PFSK-1 (cell line): ENCODE measurements around the gene UBE2Z.

Experiments used
- FOXP2 ChIP-seq: optimal IDR thresholded peaks from 2 replicates; pipeline ENCODE3; 2011; ENCODE audit warnings: borderline replicate concordance, control low read depth, inconsistent platforms; ENCODE audit not compliant: insufficient read depth; ENCODE audit errors: extremely low read length, extremely low read depth
- POLR2AphosphoS5 ChIP-seq: IDR thresholded peaks from 2 replicates; pipeline ENCODE4 v1.6.1; 2012; ENCODE audit warnings: low read depth, mild to moderate bottlenecking, control low read depth, low read length, moderate library complexity
- SIN3A ChIP-seq: IDR thresholded peaks from 2 replicates; pipeline ENCODE4 v1.6.1; 2012; ENCODE audit warnings: mild to moderate bottlenecking, low read length, moderate library complexity, borderline replicate concordance; ENCODE audit not compliant: insufficient read depth
- TAF1 ChIP-seq: IDR thresholded peaks from 2 replicates; pipeline ENCODE4 v1.6.1; 2012; ENCODE audit warnings: low read length, control low read depth, borderline replicate concordance; ENCODE audit not compliant: insufficient read depth
- TF ChIP-seq, protein P1 (sequence below), 2 experiments: IDR thresholded peaks; 2 replicates each; pipeline versions ENCODE4 v1.6.1 to v1.8.0; 2011 to 2012; ENCODE audit warnings: low read depth in 2 of 2, low read length in 2 of 2, control low read depth in 1 of 2, inconsistent platforms in 1 of 2, mild to moderate bottlenecking in 1 of 2, moderate library complexity in 1 of 2; ENCODE audit not compliant: insufficient read depth in 1 of 2

DNA sequence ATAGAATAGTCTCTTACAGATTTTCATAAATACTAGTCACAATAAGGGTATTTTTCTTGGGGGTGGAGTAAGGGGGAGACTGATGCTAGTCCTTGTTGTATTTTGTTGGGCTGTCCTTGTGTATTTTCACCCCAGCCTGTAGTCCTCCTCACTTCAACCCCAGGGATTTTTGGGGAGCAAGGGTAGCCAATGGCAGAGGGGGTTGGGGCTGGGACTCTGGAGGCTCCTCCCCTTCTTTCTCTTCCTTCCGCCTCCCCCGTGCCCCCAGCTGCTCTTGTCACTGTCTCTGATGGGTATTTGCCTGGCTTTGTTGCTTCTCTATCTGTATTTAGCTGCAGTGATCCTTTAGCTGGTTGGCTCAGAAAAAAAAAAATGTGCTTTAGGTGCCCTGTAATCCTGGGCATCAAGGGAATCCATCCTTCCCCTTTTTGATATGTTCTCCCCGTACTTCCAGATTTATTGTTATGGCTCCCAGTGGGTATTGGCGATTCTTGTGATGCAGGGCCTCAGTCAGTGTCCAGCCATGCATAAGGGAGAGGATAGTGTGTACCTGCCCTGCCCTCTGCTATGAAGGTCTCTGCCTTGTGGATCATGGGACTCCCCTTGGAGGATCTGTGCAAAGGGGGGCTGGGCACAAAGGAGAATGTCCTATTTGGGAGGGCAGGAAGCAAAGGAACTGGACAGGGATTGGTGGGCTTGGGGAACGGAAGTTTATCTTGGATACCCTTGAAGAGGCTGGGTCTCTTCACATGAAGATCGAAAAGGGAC, 20.0 kb downstream of the UBE2Z start:
- TF ChIP-seq POLR2AphosphoS5, result no peak
- TF ChIP-seq, protein P1, sequence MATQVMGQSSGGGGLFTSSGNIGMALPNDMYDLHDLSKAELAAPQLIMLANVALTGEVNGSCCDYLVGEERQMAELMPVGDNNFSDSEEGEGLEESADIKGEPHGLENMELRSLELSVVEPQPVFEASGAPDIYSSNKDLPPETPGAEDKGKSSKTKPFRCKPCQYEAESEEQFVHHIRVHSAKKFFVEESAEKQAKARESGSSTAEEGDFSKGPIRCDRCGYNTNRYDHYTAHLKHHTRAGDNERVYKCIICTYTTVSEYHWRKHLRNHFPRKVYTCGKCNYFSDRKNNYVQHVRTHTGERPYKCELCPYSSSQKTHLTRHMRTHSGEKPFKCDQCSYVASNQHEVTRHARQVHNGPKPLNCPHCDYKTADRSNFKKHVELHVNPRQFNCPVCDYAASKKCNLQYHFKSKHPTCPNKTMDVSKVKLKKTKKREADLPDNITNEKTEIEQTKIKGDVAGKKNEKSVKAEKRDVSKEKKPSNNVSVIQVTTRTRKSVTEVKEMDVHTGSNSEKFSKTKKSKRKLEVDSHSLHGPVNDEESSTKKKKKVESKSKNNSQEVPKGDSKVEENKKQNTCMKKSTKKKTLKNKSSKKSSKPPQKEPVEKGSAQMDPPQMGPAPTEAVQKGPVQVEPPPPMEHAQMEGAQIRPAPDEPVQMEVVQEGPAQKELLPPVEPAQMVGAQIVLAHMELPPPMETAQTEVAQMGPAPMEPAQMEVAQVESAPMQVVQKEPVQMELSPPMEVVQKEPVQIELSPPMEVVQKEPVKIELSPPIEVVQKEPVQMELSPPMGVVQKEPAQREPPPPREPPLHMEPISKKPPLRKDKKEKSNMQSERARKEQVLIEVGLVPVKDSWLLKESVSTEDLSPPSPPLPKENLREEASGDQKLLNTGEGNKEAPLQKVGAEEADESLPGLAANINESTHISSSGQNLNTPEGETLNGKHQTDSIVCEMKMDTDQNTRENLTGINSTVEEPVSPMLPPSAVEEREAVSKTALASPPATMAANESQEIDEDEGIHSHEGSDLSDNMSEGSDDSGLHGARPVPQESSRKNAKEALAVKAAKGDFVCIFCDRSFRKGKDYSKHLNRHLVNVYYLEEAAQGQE (IDR thresholded peaks at IDR 0.05; ENCODE audit: insufficient read depth in 1 of 2, low read depth in 2 of 2, low read length in 2 of 2), result no peak
- no peak for TF ChIP-seq TAF1
- no peak for TF ChIP-seq SIN3A
- TF ChIP-seq FOXP2, result no peak
